Measurements from ENCODE around the gene QRFP. TPM values are rescaled to one million over a fixed set of nuclear protein-coding genes. Genes with fewer than 3 reads are reported as not detected.

The QRFP gene
- total and polyA plus RNA-seq, 9 donors = not detected

DNA sequence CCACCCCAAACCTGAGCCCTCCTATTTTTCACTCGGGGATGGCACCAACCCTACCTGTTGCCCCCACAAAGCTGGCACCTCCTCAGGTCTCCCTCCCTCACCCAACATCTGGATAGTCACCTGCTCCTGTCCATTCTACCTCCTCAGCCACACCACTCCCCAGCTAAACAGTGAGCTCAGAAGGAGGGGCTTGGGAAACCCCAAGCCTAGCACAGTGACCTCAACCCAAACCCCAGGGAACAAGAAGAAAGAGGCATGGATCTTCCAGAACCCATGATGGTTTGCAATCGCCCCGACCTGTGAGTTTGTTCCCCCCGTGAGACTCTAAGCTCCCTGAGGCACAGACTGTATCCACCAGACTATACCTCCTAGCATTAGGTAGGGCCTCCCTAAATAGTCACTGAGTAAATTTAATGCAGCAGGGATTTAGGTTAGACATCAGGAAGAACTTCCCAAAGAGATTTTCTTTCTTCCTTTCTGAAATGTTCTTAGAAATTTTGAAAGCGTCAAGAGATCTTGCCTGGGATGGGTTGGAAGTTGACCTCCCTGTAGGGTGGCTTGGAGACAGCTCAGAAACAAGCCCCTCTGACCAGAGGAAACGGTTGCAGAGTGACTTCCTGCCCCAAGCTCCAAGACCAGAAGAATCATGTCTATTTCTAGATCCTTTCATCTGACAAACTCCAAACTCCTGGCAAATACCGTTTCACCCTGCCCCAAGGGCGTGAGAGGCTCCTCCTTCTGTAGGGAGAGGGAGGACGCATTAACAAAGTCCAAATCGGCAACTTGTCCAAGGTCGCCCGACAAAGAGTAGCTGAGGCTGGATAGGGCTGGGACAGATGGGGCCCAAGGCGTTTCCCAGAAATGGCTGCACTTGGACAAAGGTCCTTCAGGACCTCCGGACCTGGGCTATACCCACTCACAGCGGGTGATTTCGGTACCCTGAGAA is 38.4 kb upstream of the QRFP start:
- no peaks in the 10 kb centered on the region for H3K36me3 ChIP-seq
- H3K27ac ChIP-seq = no peak overlapping the region
- peaks cover 6% of the 10 kb centered on the region for H3K4me1 ChIP-seq (ENCODE audit: insufficient read depth)
- TF ChIP-seq CTCF (IDR thresholded peaks at IDR 0.05) (no peak), POLR2A (IDR thresholded peaks at IDR 0.05) (no peak), EP300 (IDR thresholded peaks at IDR 0.05) (no peak)
- intact Hi-C loops (cut with DNase I) = loop anchor here in 3 of 4 donors (5.0 to 10.0 kb wide), 5 partner anchors 60 to 523 kb away; no protein-coding TSS in a partner anchor
- peaks cover 5% of the 10 kb centered on the region for H3K27me3 ChIP-seq
- 41 to 49% (median 44%) methylated on average over 16 of the region's 16 CpGs for WGBS, 3 donors
- no peak for DNase-seq
- H3K4me3 ChIP-seq = no peak overlapping the region
- H3K9me3 ChIP-seq = no peaks in the 10 kb centered on the region

DNA sequence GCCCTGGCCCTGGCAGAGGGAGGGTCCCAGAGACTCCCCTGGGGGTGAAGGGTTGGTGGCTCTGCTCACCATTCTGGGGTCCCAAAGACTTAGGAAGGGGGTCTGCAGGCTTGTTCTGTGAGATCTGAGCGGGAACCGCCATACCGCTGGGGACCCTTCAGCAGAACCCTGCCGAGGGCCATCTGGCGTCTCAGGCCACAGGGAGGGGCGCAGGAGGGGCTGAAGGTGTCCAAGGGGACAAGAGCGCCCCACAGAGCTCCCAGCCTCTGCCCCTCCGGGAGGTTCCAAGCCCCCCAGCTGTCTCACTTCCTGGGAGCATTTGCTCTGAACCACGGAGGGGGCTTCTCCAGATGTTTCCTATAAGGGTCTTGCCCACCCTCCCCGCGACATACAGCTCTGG is 37.6 kb upstream of the QRFP start:
- WGBS, 3 donors = 70 to 82% (median 74%) methylated on average over 10 to 11 of the region's 11 CpGs
- no peak overlapping the region for H3K27ac ChIP-seq
- peaks cover 5% of the 10 kb centered on the region for H3K27me3 ChIP-seq
- TF ChIP-seq POLR2A (IDR thresholded peaks at IDR 0.05) = no peak
- no peak for TF ChIP-seq EP300 (IDR thresholded peaks at IDR 0.05)
- TF ChIP-seq CTCF (IDR thresholded peaks at IDR 0.05) = no peak
- intact Hi-C loops (cut with DNase I) = loop anchor here in 1 of 4 donors (10.0 kb wide), 2 partner anchors 59 to 169 kb away; no protein-coding TSS in a partner anchor
- no peak overlapping the region for H3K4me3 ChIP-seq
- H3K9me3 ChIP-seq = no peaks in the 10 kb centered on the region
- DNase-seq = no peak
- no peaks in the 10 kb centered on the region for H3K36me3 ChIP-seq
- H3K4me1 ChIP-seq (ENCODE audit: insufficient read depth) = peaks cover 6% of the 10 kb centered on the region

DNA sequence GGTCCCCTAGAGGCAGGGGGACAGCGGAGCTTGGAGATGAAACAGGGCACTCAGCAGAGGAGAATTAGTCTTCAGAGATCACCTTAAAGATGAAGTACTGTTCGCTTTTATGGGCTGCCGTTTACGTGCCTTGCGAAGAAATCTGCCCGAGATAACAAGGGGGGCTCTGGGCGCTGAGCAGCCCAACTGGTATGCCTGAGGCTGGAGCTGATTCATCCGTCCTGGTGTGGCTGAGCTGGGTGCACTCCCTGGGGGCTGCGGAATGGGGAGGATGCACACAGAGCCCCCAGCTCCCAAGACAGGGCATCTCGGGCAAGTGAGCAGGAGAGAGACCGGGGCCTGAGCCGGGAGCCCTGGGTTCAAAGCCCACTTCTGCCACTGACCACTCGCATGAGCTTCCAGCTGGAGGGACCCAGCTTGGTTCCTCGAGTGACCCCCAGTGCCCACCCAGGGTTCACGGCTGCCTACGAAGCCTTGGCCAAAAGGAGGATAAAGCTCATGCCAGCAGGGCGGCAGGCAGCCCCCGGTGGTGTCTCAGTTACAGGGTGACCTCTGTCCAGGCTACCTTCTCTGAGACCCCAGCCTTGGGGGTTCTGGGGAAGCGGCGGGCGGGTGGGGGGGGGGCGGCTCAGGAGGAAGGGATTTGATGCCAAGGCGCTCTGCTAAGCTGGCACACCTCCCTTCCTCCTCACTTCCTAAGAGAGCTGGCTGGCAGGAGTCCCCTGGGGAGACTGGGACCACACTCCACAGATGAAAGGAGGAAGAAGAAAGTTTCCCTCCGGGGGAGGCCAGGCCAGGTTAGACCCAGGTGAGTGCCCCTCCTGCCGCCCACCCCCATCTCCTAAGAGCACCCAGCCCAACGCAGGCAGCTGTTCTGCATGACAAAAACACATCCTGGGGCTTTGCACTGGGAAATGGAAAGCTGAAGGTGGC is 36.8 kb upstream of the QRFP start:
- Histone ChIP-seq H3K27me3 (peaks cover 5% of the 10 kb centered on the region), H3K4me1 (ENCODE audit: insufficient read depth) (peaks cover 6% of the 10 kb centered on the region), H3K36me3 (no peaks in the 10 kb centered on the region), H3K9me3 (no peaks in the 10 kb centered on the region), H3K27ac (no peak overlapping the region), H3K4me3 (no peak overlapping the region)
- peak in 1 of 5 donors; percentile 14 for DNase-seq
- no peak for TF ChIP-seq EP300 (IDR thresholded peaks at IDR 0.05)
- no peak for TF ChIP-seq POLR2A (IDR thresholded peaks at IDR 0.05)
- TF ChIP-seq CTCF (IDR thresholded peaks at IDR 0.05) = no peak
- intact Hi-C loops (cut with DNase I) = loop anchor here in 1 of 4 donors (10.0 kb wide), 2 partner anchors 59 to 169 kb away; no protein-coding TSS in a partner anchor
- 29 to 41% (median 37%) methylated on average over 25 to 26 of the region's 26 CpGs for WGBS, 3 donors

All from ovary (tissue), 9 donors.